GM21723 (cell line): ENCODE data around the gene PRR16.

Experiments used
- ATAC-seq: cut with Tn5 transposase; IDR thresholded peaks from one replicate; pipeline ENCODE4 v1.9.1; 2021; ENCODE audit warnings: mild to moderate bottlenecking, moderate library complexity; ENCODE audit not compliant: unreplicated experiment

The PRR16 gene

DNA sequence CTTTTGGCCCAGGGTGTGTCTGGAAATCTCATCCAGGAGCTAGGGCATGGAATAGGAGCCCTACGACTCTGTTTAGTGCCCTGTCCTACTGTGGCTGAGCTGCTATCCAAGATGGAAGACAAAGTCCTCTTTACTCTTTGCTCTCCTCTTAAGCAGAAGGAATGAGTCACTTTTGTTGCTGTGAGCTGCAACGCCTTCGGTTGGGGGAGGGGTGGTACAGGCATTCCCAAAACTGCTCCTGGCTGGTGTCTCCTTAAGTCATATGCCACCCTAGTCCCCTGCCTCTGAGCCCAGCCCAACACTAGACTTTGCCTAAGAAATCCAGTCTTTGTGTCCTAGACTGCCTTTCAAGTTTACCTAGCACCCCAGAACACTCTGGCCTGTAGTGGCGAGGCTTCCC is 99.9 kb downstream of the PRR16 start:
- no peak for ATAC-seq

GRCh38 chr5:120567066-120567465 is 103.0 kb downstream of the PRR16 start:
- ATAC-seq, result no peak

- no peak for ATAC-seq
These were observed 103.8 kb downstream of the PRR16 start for GRCh38 chr5:120567921-120568320.

- ATAC-seq, result no peak
These were observed 104.6 kb downstream of the PRR16 start for GRCh38 chr5:120568711-120569110.

- ATAC-seq, result no peak
These were observed 112.5 kb downstream of the PRR16 start for GRCh38 chr5:120576588-120576987.

DNA sequence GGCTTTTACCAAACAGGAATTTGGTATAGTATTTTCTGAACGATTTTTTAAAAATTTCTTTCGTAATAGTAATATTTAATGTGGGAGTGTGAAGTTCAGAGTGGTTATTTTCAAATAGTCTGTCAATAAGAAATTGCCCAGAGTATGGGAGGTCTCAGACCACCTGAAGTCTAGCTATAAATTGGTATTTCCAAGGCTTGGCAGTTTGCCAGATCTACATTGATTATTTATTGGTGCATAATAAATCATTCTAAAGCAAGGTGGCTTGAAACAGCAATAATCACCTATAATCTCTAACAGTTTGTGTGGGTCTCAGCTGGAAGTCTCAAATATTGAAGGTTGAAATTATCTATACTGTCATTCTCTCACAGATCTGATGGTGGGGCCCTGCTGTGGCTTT is 118.5 kb downstream of the PRR16 start:
- ATAC-seq, result no peak

DNA sequence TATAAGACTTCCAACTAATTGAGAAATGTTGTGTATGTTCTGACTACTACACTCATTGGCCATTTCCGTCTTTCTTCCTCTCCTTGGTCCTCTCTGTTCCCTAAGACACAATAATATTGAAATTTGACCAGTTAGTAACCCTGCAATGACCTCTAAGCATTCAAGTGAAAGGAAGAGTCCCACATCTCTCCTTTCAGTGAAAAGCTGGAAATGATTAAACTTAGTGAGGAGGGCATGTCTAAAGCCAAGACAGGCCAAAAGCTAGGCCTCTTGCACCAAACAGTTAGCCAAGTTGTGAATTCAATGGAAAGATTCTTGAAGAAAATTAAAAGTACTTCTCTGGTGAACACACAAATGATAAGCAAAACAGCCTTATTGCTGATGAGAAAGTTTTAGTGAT is 122.5 kb downstream of the PRR16 start:
- no peak for ATAC-seq

DNA sequence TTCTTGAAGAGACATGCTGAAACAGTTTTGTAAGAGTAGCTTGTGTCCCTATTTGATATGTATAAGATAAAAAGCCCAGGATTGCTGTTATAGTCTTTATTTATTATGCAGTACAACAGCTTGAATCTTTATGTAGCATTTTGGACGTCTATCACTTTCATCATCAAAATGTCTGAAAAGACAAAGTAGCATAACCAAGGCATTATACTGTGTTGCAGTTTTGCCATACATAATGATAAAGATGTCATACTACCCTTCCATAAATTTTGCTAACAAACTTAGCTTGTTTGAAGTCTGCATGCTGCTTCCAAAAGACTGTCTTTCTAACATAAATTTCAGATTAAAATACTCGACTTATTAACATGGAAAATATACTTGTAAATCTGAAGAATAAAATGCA is 127.8 kb downstream of the PRR16 start:
- ATAC-seq, result no peak

DNA sequence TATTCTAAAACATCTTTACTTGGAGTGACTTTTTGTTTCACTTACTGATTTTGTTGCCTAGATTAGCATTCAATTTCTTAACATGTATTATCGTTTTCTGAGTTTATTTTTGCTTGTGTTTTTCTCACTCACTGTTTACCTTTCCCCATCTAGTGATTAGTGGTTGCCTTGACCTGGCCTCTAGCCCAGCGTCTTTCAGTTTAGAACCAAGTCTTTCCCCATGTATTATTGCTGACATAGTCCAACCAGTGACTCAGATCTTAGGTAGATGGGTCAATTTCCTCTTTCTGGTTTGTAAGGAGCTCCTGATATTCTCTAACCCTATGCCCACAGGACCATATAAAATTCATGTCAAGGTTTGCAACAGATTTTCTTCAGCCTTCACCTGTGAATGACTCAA is 135.5 kb downstream of the PRR16 start:
- no peak for ATAC-seq

DNA sequence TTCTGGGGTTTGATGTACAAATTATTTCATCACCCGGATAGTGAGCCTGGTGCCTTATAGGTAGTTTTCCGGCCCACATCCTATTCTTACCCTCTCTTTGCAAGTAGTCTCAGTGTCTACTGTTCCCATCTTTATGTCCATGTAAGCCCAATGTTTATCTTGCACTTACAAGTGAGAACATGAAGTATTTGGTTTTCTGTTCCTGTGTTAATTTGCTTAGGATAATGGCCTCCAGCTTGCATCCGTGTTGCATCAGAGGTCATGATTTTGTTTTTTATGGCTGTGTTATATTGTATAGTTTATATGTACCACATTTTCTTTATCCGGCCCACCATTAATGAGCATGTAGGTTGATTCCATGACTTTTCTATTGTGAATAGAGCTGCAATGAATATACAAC is 136.5 kb downstream of the PRR16 start:
- ATAC-seq, result no peak

DNA sequence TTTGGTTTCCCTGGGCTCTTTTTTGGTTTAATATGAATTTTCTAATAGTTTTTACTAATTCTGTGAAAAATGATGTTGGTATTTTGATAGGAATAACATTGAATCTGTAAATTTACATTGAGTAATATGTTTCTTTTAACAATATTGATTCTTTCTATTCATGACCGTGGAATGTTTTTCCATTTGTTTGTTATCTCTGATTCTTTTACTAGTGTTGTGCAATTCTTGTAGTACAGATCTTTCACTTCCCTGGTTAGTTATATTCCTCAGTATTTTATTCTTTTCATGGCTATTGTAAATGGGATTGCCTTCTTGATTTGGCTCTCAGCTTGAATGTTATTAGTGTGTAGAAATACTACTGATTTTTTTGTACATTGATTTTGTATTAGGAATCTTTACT is 137.9 kb downstream of the PRR16 start:
- no peak for ATAC-seq

GRCh38 chr5:120604884-120605283 is 140.8 kb downstream of the PRR16 start:
- no peak for ATAC-seq

DNA sequence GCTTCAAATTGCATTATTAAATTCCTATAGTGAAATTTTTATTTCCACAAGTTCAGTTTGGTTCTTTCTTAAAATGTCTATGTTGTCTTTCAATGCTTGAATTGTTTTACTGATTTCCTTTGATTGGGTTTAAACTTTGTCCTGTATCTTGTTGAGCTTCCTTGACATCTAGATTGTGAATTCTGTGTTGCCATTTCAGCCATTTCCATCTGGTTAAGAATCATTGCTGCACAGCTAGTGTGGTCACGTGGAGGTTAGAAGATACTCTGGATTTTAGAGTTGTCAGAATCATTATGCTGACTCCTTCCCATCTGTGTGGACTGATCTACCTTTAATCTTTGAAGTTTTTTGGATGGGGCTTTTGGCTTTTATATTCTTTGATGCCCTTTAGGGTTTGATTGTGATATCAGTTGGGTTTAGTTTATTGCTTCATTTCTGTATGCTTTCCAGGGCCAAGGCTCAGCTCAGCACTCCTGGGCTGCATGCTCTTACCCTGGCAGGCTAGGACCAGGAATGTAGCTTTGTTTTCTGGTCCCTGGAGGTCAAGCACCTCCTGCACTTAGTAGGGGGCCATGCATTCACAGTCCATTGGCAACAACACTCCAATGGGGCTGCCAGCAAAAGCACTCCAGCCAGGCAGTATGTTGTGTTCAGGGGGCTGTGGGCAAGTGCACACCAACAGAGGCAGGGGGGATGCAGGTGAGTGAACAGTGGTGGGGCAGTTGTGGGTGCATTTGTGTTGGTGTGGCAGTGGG is 141.4 kb downstream of the PRR16 start:
- no peak for ATAC-seq

GRCh38 chr5:120609570-120609969 is 145.5 kb downstream of the PRR16 start:
- no peak for ATAC-seq

- ATAC-seq, result no peak
These were observed 146.0 kb downstream of the PRR16 start for GRCh38 chr5:120610145-120610544.

- ATAC-seq, result no peak
These were observed 149.6 kb downstream of the PRR16 start for GRCh38 chr5:120613729-120614128.

GRCh38 chr5:120614531-120615180 is 150.6 kb downstream of the PRR16 start:
- ATAC-seq, result no peak

- ATAC-seq, result no peak
These were observed 152.0 kb downstream of the PRR16 start for GRCh38 chr5:120615967-120616645.

DNA sequence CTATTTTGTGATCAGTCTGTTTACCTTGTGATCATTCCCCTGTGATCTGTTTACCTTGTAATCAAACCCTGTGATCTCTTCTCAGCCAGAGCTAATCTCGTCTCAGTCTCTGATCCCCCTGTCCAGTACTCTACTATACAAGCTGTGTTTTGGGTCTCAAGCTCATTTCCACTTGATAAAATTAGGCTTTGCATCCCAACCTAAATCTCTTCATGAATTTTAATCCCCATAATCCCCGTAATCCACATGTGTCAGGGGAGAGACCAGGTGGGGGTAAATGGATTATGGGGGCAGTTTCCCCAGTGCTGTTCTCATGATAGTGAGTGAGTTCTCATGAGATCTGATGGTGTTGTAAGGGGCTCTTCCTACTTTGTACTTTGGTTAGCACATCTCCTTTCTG is 157.2 kb downstream of the PRR16 start:
- ATAC-seq, result no peak

GRCh38 chr5:120624021-120624563 is 160.0 kb downstream of the PRR16 start:
- ATAC-seq, result no peak

DNA sequence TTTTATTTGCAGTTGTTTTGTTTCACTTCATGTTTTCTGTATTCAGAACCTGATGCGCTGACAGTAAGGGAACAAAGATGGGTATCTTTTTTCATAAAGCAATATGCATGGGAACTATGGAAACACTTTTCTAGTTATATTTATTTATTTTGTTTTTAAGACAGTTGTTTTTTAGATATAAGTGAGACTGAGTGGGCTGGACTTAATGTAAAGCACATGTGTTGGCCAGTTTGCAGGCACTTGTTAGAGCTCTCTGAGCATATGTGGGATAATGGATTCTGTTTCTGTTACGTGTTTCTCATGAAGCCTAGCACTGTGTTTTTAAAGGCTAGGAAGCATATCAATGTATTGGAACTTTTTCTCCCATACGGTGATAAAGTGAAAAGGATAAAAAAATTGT is 164.1 kb downstream of the PRR16 start:
- no peak for ATAC-seq

- ATAC-seq, result no peak
These were observed 166.4 kb downstream of the PRR16 start for GRCh38 chr5:120630550-120630949.
